K562 (cell line): Measurements from ENCODE around the gene ZDHHC14. TPM values are rescaled to one million over a fixed set of nuclear protein-coding genes. Genes with fewer than 3 reads are reported as not detected.

Source experiments
- ATAC-seq: fragments of 200-7000 bp; cut with Tn5 transposase; 3 replicates; pipeline ENCODE4 v1.9.1; 2020; ENCODE audit warnings: moderate library complexity
- BruUV-seq: library from RNA; stranded (reverse); fragments of 400-500 nt; replicated peaks from 2 replicates; lab custom pipeline; 2021; lab: Mats Ljungman, UMichigan
- CTCF ChIA-PET: fragments of 300-600 bp; formaldehyde crosslinking; extraction: SDS; loops from one replicate; lab custom pipeline; 2021; ENCODE audit warnings: low intra/inter-chr PET ratio; lab: Yijun Ruan, JAX
- POLR2A ChIA-PET: fragments of 300-600, 350-650 bp; sonication (Branson Sonifier 250); formaldehyde crosslinking; extraction: SDS; loops from one replicate; lab custom pipeline; 2021; ENCODE audit warnings: antibody characterized with exemption, inconsistent platforms; lab: Yijun Ruan, JAX
- DNase-seq, 4 experiments: peaks; one replicate each; pipeline versions ENCODE4 v3.0.0 to v3.0.0-alpha.2; 2011 to 2018; ENCODE audit warnings: low spot score in 3 of 4, mixed read lengths in 3 of 4; ENCODE audit errors: extremely low read depth in 1 of 4
- FAIRE-seq: peaks from 2 replicates; lab custom pipeline; 2011; peaks lifted over from hg19 to GRCh38; lab: Jason Lieb, UNC
- H2AFZ ChIP-seq: 2 replicates; pipeline ENCODE4 v1.6.0; 2011; ENCODE audit warnings: low read depth, low read length, control low read depth, inconsistent platforms
- H3K27ac ChIP-seq: fragments of 200-600 bp; 3 replicates; pipeline ENCODE4 v1.8.0; 2011; ENCODE audit warnings: low read depth, mild to moderate bottlenecking, control low read depth, inconsistent platforms, low read length, moderate library complexity, mixed read lengths; ENCODE audit errors: extremely low read depth
- H3K27me3 ChIP-seq, 2 experiments: fragments of 300-600 bp in 1 of 2; 2 replicates in 1 of 2; 3 replicates in 1 of 2; pipeline versions ENCODE4 v1.6.0 to v1.8.0; 2011; ENCODE audit warnings: inconsistent platforms in 2 of 2, low read length in 2 of 2, mild to moderate bottlenecking in 1 of 2, mixed read lengths in 1 of 2, moderate library complexity in 1 of 2; ENCODE audit not compliant: control insufficient read depth in 2 of 2, insufficient read depth in 2 of 2
- H3K36me3 ChIP-seq: fragments of 300-600 bp; 3 replicates; pipeline ENCODE4 v1.8.0; 2011; ENCODE audit warnings: mild to moderate bottlenecking, low read length, inconsistent platforms; ENCODE audit not compliant: control insufficient read depth, insufficient read depth
- H3K4me1 ChIP-seq, 2 experiments: fragments of 200-600 bp in 1 of 2; replicated peaks in 1 of 2; 2 replicates in 1 of 2; 3 replicates in 1 of 2; pipeline versions ENCODE4 v1.5.1 to v1.8.0; 2011; ENCODE audit warnings: inconsistent platforms in 2 of 2, low read length in 2 of 2, mild to moderate bottlenecking in 1 of 2, mixed read lengths in 1 of 2, moderate library complexity in 1 of 2; ENCODE audit not compliant: control insufficient read depth in 2 of 2, insufficient read depth in 2 of 2
- H3K4me2 ChIP-seq: 2 replicates; pipeline ENCODE4 v1.6.1; 2011; ENCODE audit warnings: low read length, control low read depth, inconsistent platforms, mixed read lengths; ENCODE audit not compliant: insufficient read depth
- H3K4me3 ChIP-seq: fragments of 200-600 bp; sonication (generic), shearing (Covaris generic); 2 replicates; pipeline ENCODE4 v1.5.1; 2016; ENCODE audit warnings: control low read depth, inconsistent platforms
- H3K79me2 ChIP-seq: fragments of 200-600 bp; 3 replicates; pipeline ENCODE4 v1.8.0; 2011; ENCODE audit warnings: low read length, inconsistent platforms; ENCODE audit not compliant: control insufficient read depth, insufficient read depth
- H3K9ac ChIP-seq, 2 experiments: 2 replicates each; pipeline versions ENCODE4 v1.6.0 to v1.6.1; 2011; ENCODE audit warnings: low read depth in 2 of 2, low read length in 2 of 2, control low read depth in 1 of 2, inconsistent platforms in 1 of 2, mild to moderate bottlenecking in 1 of 2, mixed read lengths in 1 of 2; ENCODE audit not compliant: insufficient read depth in 1 of 2
- H3K9me1 ChIP-seq: one replicate; pipeline ENCODE4 v1.6.0; 2011; ENCODE audit warnings: inconsistent platforms, mild to moderate bottlenecking, low read length, moderate library complexity; ENCODE audit not compliant: control insufficient read depth, insufficient read depth
- H3K9me3 ChIP-seq: replicated peaks from 2 replicates; pipeline ENCODE4 v1.5.1; 2011; ENCODE audit warnings: low read depth, low read length, inconsistent platforms; ENCODE audit not compliant: control insufficient read depth, insufficient read depth
- H4K20me1 ChIP-seq: replicated peaks from 2 replicates; pipeline ENCODE4 v1.6.1; 2011; ENCODE audit warnings: low read length, inconsistent platforms, mixed read lengths; ENCODE audit not compliant: control insufficient read depth, insufficient read depth
- CLOCK ChIP-seq: fragments of 250-450 bp; sonication (Bioruptor Pico); IDR thresholded peaks from 2 replicates; pipeline ENCODE4 v1.4.0; 2020; ENCODE audit warnings: mild to moderate bottlenecking, moderate library complexity, borderline replicate concordance
- GTF2F1 ChIP-seq: IDR thresholded peaks from 2 replicates; pipeline ENCODE4 v1.6.1; 2011; ENCODE audit warnings: low read depth, low read length, improper control_type of control experiment
- MAX ChIP-seq: sonication (generic); formaldehyde crosslinking; IDR thresholded peaks from 2 replicates; pipeline ENCODE4 v1.9.0; 2022; ENCODE audit warnings: mild to moderate bottlenecking, missing genetic modification reagents
- THAP12 ChIP-seq: fragments of 250-450 bp; sonication (Bioruptor Pico); IDR thresholded peaks from 2 replicates; pipeline ENCODE4 v1.9.0; 2021; ENCODE audit warnings: mild to moderate bottlenecking, inconsistent platforms
- ZNF143 ChIP-seq: sonication (generic); formaldehyde crosslinking; IDR thresholded peaks from 2 replicates; pipeline ENCODE4 v1.9.0; 2022; ENCODE audit warnings: mild to moderate bottlenecking, missing genetic modification reagents
- WGBS: fragments of 100-300 bp; shearing (Covaris generic); methylation state at CpG from one replicate; pipeline ENCODE4 v1.1.6; 2016; ENCODE audit warnings: low coverage, mixed read lengths; ENCODE audit not compliant: insufficient coverage; ENCODE audit errors: missing lambda C conversion rate; 5-methylcytosine and 5-hydroxymethylcytosine counted together
- in situ Hi-C: fragments of 300-500 bp; cut with MboI; formaldehyde crosslinking; loops from 4 replicates; pipeline ENCODE4 v1.15.0; 2018; ENCODE audit warnings: inconsistent platforms, mixed read lengths
- intact Hi-C: fragments of 100-400 bp; cut with micrococcal nuclease; formaldehyde crosslinking; loops from 2 replicates; pipeline ENCODE4 v1.14.2; 2022
- polyA plus RNA-seq, 8 experiments: library from polyadenylated mRNA; depleted of rRNA in 4 of 8; stranded (reverse) in 5 of 8; unstranded in 3 of 8; fragments of >200 nt; fragmentation: Nextera tagmentation in 2 of 8; fragmentation: Illumina TruSeq in 1 of 8; extraction: Ambion mirVana in 2 of 8; extraction: Trizol in 1 of 8; gene quantifications; 2 replicates each; pipeline versions ENCODE4 v1.2.1 to v1.2.3, GENCODE V29; 2011 to 2014; ENCODE audit warnings: inconsistent platforms in 1 of 8, missing spikeins in 1 of 8
- total RNA-seq, 7 experiments: library from RNA; depleted of rRNA in 6 of 7; stranded (reverse); fragments of >200 nt in 6 of 7; fragmentation: Illumina TruSeq in 2 of 7; extraction: Trizol in 2 of 7; gene quantifications; 2 replicates each; pipeline versions ENCODE4 v1.2.1 to v1.2.3, GENCODE V29; 2011 to 2021; ENCODE audit warnings: low replicate concordance in 1 of 7
- TF ChIP-seq, protein P1 (sequence below), 2 experiments: fragments of 450-650 bp in 1 of 2; IDR thresholded peaks; 2 replicates each; pipeline ENCODE4 v1.6.1; 2011 to 2017; ENCODE audit warnings: low read depth in 2 of 2, antibody characterized with exemption in 1 of 2, borderline replicate concordance in 1 of 2, low read length in 1 of 2, mild to moderate bottlenecking in 1 of 2, mixed read lengths in 1 of 2; ENCODE audit not compliant: control insufficient read depth in 1 of 2
- TF ChIP-seq, protein P2 (sequence below): fragments of 450-650 bp; IDR thresholded peaks from 2 replicates; pipeline ENCODE4 v1.6.1; 2016; ENCODE audit warnings: antibody characterized with exemption

ZDHHC14 gene
- total and polyA plus RNA-seq, 9 of the 15 experiments (the other 6 are each of a cell fraction or from before 2014, with no cell fraction given): 0.92 to 23.1 (median 13.8) TPM

GRCh38 chr6:157615951-157616350 is 235.0 kb downstream of the ZDHHC14 start:
- 89% methylated on average over 4 of the region's 4 CpGs for WGBS
- Histone ChIP-seq H3K9me1 (no peaks in the 10 kb centered on the region), H3K36me3 (no peaks in the 10 kb centered on the region), H3K79me2 (no peaks in the 10 kb centered on the region), H2AFZ (no peak overlapping the region), H3K27ac (no peak overlapping the region), H3K4me3 (no peak overlapping the region), H3K27me3 (no peaks in the 10 kb centered on the region), H3K9me3 (no peaks in the 10 kb centered on the region), H4K20me1 (no peaks in the 10 kb centered on the region), H3K4me1 (peaks cover 7 to 18% of the 10 kb centered on the region in 2 experiments; a peak in 4 of 5 replicates), H3K4me2 (no peak overlapping the region), H3K9ac (0 out of 4 replicates have a peak overlapping the region, but pooled peaks of 1 of the 2 experiments have one; percentile 27)
- no peak for TF ChIP-seq CLOCK (CRISPR knock-in tag)
- TF ChIP-seq THAP12 (CRISPR knock-in tag): no peak
- no peak for TF ChIP-seq GTF2F1
- TF ChIP-seq, protein P1, sequence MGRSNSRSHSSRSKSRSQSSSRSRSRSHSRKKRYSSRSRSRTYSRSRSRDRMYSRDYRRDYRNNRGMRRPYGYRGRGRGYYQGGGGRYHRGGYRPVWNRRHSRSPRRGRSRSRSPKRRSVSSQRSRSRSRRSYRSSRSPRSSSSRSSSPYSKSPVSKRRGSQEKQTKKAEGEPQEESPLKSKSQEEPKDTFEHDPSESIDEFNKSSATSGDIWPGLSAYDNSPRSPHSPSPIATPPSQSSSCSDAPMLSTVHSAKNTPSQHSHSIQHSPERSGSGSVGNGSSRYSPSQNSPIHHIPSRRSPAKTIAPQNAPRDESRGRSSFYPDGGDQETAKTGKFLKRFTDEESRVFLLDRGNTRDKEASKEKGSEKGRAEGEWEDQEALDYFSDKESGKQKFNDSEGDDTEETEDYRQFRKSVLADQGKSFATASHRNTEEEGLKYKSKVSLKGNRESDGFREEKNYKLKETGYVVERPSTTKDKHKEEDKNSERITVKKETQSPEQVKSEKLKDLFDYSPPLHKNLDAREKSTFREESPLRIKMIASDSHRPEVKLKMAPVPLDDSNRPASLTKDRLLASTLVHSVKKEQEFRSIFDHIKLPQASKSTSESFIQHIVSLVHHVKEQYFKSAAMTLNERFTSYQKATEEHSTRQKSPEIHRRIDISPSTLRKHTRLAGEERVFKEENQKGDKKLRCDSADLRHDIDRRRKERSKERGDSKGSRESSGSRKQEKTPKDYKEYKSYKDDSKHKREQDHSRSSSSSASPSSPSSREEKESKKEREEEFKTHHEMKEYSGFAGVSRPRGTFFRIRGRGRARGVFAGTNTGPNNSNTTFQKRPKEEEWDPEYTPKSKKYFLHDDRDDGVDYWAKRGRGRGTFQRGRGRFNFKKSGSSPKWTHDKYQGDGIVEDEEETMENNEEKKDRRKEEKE (IDR thresholded peaks at IDR 0.05; ENCODE audit: borderline replicate concordance in 1 of 2, control insufficient read depth in 1 of 2, low read depth in 2 of 2, low read length in 1 of 2): no peak
- TF ChIP-seq, protein P2, sequence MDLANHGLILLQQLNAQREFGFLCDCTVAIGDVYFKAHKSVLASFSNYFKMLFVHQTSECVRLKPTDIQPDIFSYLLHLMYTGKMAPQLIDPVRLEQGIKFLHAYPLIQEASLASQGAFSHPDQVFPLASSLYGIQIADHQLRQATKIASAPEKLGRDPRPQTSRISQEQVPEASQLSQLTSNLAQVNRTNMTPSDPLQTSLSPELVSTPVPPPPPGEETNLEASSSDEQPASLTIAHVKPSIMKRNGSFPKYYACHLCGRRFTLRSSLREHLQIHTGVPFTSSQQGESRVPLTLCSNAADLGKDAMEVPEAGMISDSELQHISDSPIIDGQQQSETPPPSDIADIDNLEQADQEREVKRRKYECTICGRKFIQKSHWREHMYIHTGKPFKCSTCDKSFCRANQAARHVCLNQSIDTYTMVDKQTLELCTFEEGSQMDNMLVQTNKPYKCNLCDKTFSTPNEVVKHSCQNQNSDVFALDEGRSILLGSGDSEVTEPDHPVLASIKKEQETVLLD: no peak
- no peak for TF ChIP-seq ZNF143 (CRISPR knock-in tag)
- no peak for TF ChIP-seq MAX (CRISPR knock-in tag)
- BruUV-seq: no TSS peak
- in situ Hi-C loops (no loop called here), intact Hi-C loops (loop anchor here (2.0 kb wide), 1 partner anchor 51 kb away; no protein-coding TSS in a partner anchor)
- ChIA-PET POLR2A (interaction anchor here (0.6 to 0.8 kb wide), 2 partner anchors 11 to 293 kb away, joined by 3 read pairs; no protein-coding TSS in a partner anchor), CTCF (interaction anchor here (1.1 kb wide), 1 partner anchor 51 kb away, joined by 3 read pairs; no protein-coding TSS in a partner anchor)
- ATAC-seq (no peak), DNase-seq (no peak), FAIRE-seq (no peak)
